Neural cell (in vitro differentiated cells): ENCODE measurements around the gene FAM171A2.

Experiments
- CTCF ChIP-seq: fragments of 450-650 bp; IDR thresholded peaks from 2 replicates; pipeline ENCODE4 v1.5.1; 2014; ENCODE audit warnings: antibody characterized with exemption, mild to moderate bottlenecking, moderate library complexity; ENCODE audit not compliant: poor library complexity, severe bottlenecking
- EP300 ChIP-seq: fragments of 450-650 bp; conservative IDR thresholded peaks from 2 replicates; pipeline ENCODE4 v1.6.1; 2014; ENCODE audit warnings: antibody characterized with exemption, mild to moderate bottlenecking, moderate library complexity; ENCODE audit not compliant: poor library complexity, severe bottlenecking
- EZH2 ChIP-seq: fragments of 200-600, 300-800 bp; shearing (Covaris generic), sonication (generic); IDR thresholded peaks from 2 replicates; pipeline ENCODE4 v1.6.1; 2014; ENCODE audit warnings: antibody characterized with exemption, low read length, borderline replicate concordance, mild to moderate bottlenecking; ENCODE audit not compliant: insufficient read depth, poor library complexity, severe bottlenecking
- MXI1 ChIP-seq: fragments of 450-650 bp; conservative IDR thresholded peaks from 2 replicates; pipeline ENCODE4 v1.6.1; 2014; ENCODE audit warnings: antibody characterized with exemption, mild to moderate bottlenecking; ENCODE audit not compliant: poor library complexity, severe bottlenecking
- POLR2AphosphoS5 ChIP-seq: IDR thresholded peaks from 2 replicates; pipeline ENCODE4 v1.6.1; 2012
- RAD21 ChIP-seq: fragments of 450-650 bp; conservative IDR thresholded peaks from 2 replicates; pipeline ENCODE4 v1.6.1; 2014; ENCODE audit warnings: antibody characterized with exemption, mild to moderate bottlenecking, moderate library complexity
- SMC3 ChIP-seq: fragments of 450-650 bp; conservative IDR thresholded peaks from 2 replicates; pipeline ENCODE4 v1.6.1; 2014; ENCODE audit warnings: antibody characterized with exemption, mild to moderate bottlenecking, moderate library complexity; ENCODE audit not compliant: poor library complexity
- TAF1 ChIP-seq: IDR thresholded peaks from 2 replicates; pipeline ENCODE4 v1.6.1; 2012; ENCODE audit warnings: low read depth

- TF ChIP-seq CTCF (no peak), MXI1 (no peak), POLR2AphosphoS5 (no peak), EZH2 (no peak), TAF1 (no peak), EP300 (no peak), RAD21 (no peak), SMC3 (no peak)
Observed at GRCh38 chr17:44323359-44324091, 40.1 kb downstream of the FAM171A2 start.
